GM12878 (cell line): ENCODE data around the gene KDM8. TPM values are rescaled to one million over a fixed set of nuclear protein-coding genes. Genes with fewer than 3 reads are reported as not detected.

Source experiments
- ATAC-seq: fragments of 200-7000 bp; cut with Tn5 transposase; 3 replicates; pipeline ENCODE4 v1.9.1; 2020; ENCODE audit warnings: mild to moderate bottlenecking, moderate library complexity
- BruUV-seq: library from RNA; stranded (reverse); fragments of 400-500 nt; replicated peaks from 2 replicates; lab custom pipeline; 2021; lab: Mats Ljungman, UMichigan
- CTCF ChIA-PET: fragments of 300-600 bp; sonication (Branson Sonifier 250); formaldehyde crosslinking; extraction: SDS; loops from one replicate; lab custom pipeline; 2021; ENCODE audit warnings: inconsistent platforms; lab: Yijun Ruan, JAX
- POLR2A ChIA-PET: fragments of 350-600 bp; formaldehyde crosslinking; extraction: SDS; loops from one replicate; lab custom pipeline; 2021; ENCODE audit warnings: inconsistent platforms; lab: Charles Lee
- RAD21 ChIA-PET: fragments of 300-600 bp; sonication (Branson Sonifier 250); formaldehyde crosslinking; loops from one replicate; lab custom pipeline; 2023; ENCODE audit warnings: antibody characterized with exemption; ENCODE audit not compliant: unreplicated experiment; lab: Charles Lee
- SMC1A ChIA-PET: fragments of 300-600 bp; sonication (Branson Sonifier 250); formaldehyde crosslinking; loops from one replicate; lab custom pipeline; 2023; ENCODE audit not compliant: unreplicated experiment, uncharacterized antibody; lab: Charles Lee
- DNase-seq: peaks from one replicate; pipeline ENCODE4 v3.0.0-alpha.2; 2011; ENCODE audit warnings: low read depth, low spot score
- FAIRE-seq: peaks from 3 replicates; lab custom pipeline; 2011; peaks lifted over from hg19 to GRCh38; lab: Jason Lieb, UNC
- H2AFZ ChIP-seq: 2 replicates; pipeline ENCODE4 v1.6.0; 2011; ENCODE audit warnings: low read depth, low read length, control low read depth; ENCODE audit not compliant: control insufficient read depth
- H3K27ac ChIP-seq: 2 replicates; pipeline ENCODE4 v1.5.1; 2011; ENCODE audit warnings: control low read depth; ENCODE audit not compliant: control insufficient read depth, insufficient read depth
- H3K27me3 ChIP-seq, 2 experiments: replicated peaks in 1 of 2; 2 replicates each; pipeline versions ENCODE4 v1.6.0 to v1.6.1; 2011; ENCODE audit warnings: low read length in 1 of 2; ENCODE audit not compliant: control insufficient read depth in 2 of 2, insufficient read depth in 2 of 2
- H3K36me3 ChIP-seq, 2 experiments: 2 replicates each; pipeline ENCODE4 v1.5.1; 2011; ENCODE audit warnings: low read length in 1 of 2; ENCODE audit not compliant: control insufficient read depth in 2 of 2, insufficient read depth in 2 of 2
- H3K4me1 ChIP-seq: 2 replicates; pipeline ENCODE4 v1.6.1; 2011; ENCODE audit warnings: mild to moderate bottlenecking, low read length, moderate library complexity, mixed read lengths; ENCODE audit not compliant: control insufficient read depth, insufficient read depth
- H3K4me2 ChIP-seq: 2 replicates; pipeline ENCODE4 v1.6.0; 2011; ENCODE audit warnings: control low read depth; ENCODE audit not compliant: control insufficient read depth, insufficient read depth
- H3K4me3 ChIP-seq: fragments of 200-600 bp; sonication (generic); 2 replicates; pipeline ENCODE4 v1.5.1; 2016
- H3K79me2 ChIP-seq: 2 replicates; pipeline ENCODE4 v1.6.0; 2011; ENCODE audit warnings: low read length; ENCODE audit not compliant: control insufficient read depth, insufficient read depth
- H3K9ac ChIP-seq: 2 replicates; pipeline ENCODE4 v1.8.0; 2011; ENCODE audit warnings: low read length, control low read depth, mixed read lengths; ENCODE audit not compliant: control insufficient read depth, insufficient read depth
- H3K9me3 ChIP-seq: replicated peaks from 3 replicates; pipeline ENCODE4 v1.5.1; 2011; ENCODE audit warnings: mild to moderate bottlenecking, low read length; ENCODE audit not compliant: control insufficient read depth, insufficient read depth
- H4K20me1 ChIP-seq: 2 replicates; pipeline ENCODE4 v1.6.0; 2011; ENCODE audit not compliant: control insufficient read depth, insufficient read depth
- EGR1 ChIP-seq, 2 experiments: IDR thresholded peaks; 1 replicate in 1 of 2; 2 replicates in 1 of 2; pipeline ENCODE4 v1.6.1; 2011 to 2012; ENCODE audit warnings: low read depth in 2 of 2, low read length in 2 of 2, borderline replicate concordance in 1 of 2, mild to moderate bottlenecking in 1 of 2, moderate library complexity in 1 of 2
- FOXM1 ChIP-seq: IDR thresholded peaks from 2 replicates; pipeline ENCODE4 v1.6.1; 2012; ENCODE audit warnings: low read depth, mild to moderate bottlenecking, inconsistent platforms, low read length, moderate library complexity
- HCFC1 ChIP-seq: fragments of 150-350 bp; IDR thresholded peaks from 2 replicates; pipeline ENCODE4 v1.6.1; 2014; ENCODE audit warnings: low read length
- KDM1A ChIP-seq: fragments of 200-600 bp; sonication (generic); IDR thresholded peaks from 2 replicates; pipeline ENCODE4 v1.6.1; 2016; ENCODE audit warnings: borderline replicate concordance
- LARP7 ChIP-seq: fragments of 450-650 bp; IDR thresholded peaks from 2 replicates; pipeline ENCODE4 v1.6.1; 2017; ENCODE audit warnings: mild to moderate bottlenecking
- NFYB ChIP-seq: IDR thresholded peaks from 2 replicates; pipeline ENCODE4 v1.6.1; 2011; ENCODE audit warnings: low read depth, mild to moderate bottlenecking, low read length, improper control_type of control experiment, moderate library complexity; ENCODE audit not compliant: insufficient read depth
- RAD51 ChIP-seq: fragments of 450-650 bp; IDR thresholded peaks from 2 replicates; pipeline ENCODE4 v1.6.1; 2016; ENCODE audit warnings: moderate library complexity, mild to moderate bottlenecking, inconsistent platforms
- RB1 ChIP-seq: fragments of 450-650 bp; formaldehyde crosslinking; IDR thresholded peaks from 2 replicates; pipeline ENCODE4 v1.6.1; 2017; ENCODE audit warnings: mild to moderate bottlenecking, borderline replicate concordance
- SMAD1 ChIP-seq: fragments of 450-650 bp; IDR thresholded peaks from 2 replicates; pipeline ENCODE4 v1.6.1; 2018; ENCODE audit warnings: mild to moderate bottlenecking, low read depth; ENCODE audit not compliant: partially characterized antibody
- TAF1 ChIP-seq: IDR thresholded peaks from 2 replicates; pipeline ENCODE4 v1.6.1; 2011; ENCODE audit warnings: mild to moderate bottlenecking, low read depth, low read length, borderline replicate concordance
- TARDBP ChIP-seq: IDR thresholded peaks from 2 replicates; pipeline ENCODE4 v1.6.1; 2016; ENCODE audit warnings: borderline replicate concordance
- WGBS: methylation state at CpG from one replicate; pipeline ENCODE4 v1.1.6; 2016; ENCODE audit warnings: low lambda C conversion rate; ENCODE audit not compliant: insufficient replicate concordance, insufficient coverage; ENCODE audit errors: missing lambda C conversion rate; 5-methylcytosine and 5-hydroxymethylcytosine counted together
- in situ Hi-C: fragments of 300-500 bp; cut with MboI; formaldehyde crosslinking; loops from 9 replicates; pipeline ENCODE4 v1.14.3; 2018; ENCODE audit warnings: mixed read lengths
- intact Hi-C: fragments of 100-400 bp; cut with micrococcal nuclease; formaldehyde crosslinking; loops from one replicate; pipeline ENCODE4 v1.14.2; 2022; ENCODE audit not compliant: unreplicated experiment
- polyA plus RNA-seq, 11 experiments: library from polyadenylated mRNA; depleted of rRNA in 4 of 11; unstranded in 6 of 11; stranded (reverse) in 5 of 11; fragments of >200 nt; fragmentation: Nextera tagmentation in 4 of 11; fragmentation: Illumina TruSeq in 1 of 11; extraction: Ambion mirVana in 4 of 11; extraction: Trizol in 1 of 11; gene quantifications; 1 replicate in 1 of 11; 2 replicates in 10 of 11; pipeline versions ENCODE4 v1.2.1 to v1.2.3, GENCODE V29; 2011 to 2016; ENCODE audit warnings: inconsistent platforms in 2 of 11, missing spikeins in 2 of 11, low read depth in 1 of 11
- total RNA-seq, 4 experiments: library from RNA; depleted of rRNA in 3 of 4; stranded (reverse); fragments of >200 nt in 3 of 4; fragmentation: Illumina TruSeq in 1 of 4; extraction: Trizol in 1 of 4; gene quantifications; 2 replicates each; pipeline versions ENCODE4 v1.2.1 to v1.2.3, GENCODE V29; 2013 to 2021
- TF ChIP-seq, protein P1 (sequence below): fragments of 450-650 bp; IDR thresholded peaks from 2 replicates; pipeline ENCODE4 v1.6.1; 2016; ENCODE audit warnings: mild to moderate bottlenecking, moderate library complexity, borderline replicate concordance
- TF ChIP-seq, protein P2 (sequence below): IDR thresholded peaks from 2 replicates; pipeline ENCODE4 v1.6.1; 2012; ENCODE audit warnings: mild to moderate bottlenecking, low read depth, low read length
- TF ChIP-seq, protein P3 (sequence below): fragments of 450-650 bp; IDR thresholded peaks from 2 replicates; pipeline ENCODE4 v1.6.1; 2016; ENCODE audit warnings: mild to moderate bottlenecking

Gene KDM8
- total and polyA plus RNA-seq, 10 of the 15 experiments (the other 5 are each of a cell fraction or from before 2014, with no cell fraction given): 0.79 to 8.9 (median 5.8) TPM

DNA sequence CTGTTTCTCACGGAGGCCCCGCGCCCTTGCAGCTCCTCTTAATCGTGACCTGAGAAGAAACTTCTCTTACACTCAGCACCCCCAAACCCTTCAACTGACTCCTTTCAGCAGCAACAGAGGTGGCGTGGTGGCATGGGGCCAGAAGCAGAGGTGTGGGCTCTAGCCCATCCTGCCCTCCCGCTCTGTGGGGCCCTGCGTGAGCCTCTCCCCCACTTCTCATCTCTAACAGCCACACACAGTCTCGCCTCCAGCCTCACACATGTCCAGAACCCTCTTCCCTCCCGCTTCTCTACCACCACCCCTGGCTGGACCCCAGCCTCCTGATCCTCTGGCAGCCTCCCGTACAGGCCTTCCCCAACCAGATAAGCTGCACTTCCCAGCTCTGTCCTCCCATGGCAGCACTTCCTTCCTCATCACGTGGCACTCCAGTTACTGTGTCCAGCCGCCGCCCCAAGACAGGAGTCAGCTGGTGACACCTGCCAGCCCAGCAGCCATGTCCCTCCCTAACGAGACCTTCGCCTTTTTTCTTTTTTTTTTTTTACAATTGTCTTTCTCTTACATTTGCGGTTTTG lies 34.8 kb downstream of the KDM8 start:
- SMC1A ChIA-PET: interaction anchor here (0.7 to 12.2 kb wide), 12 partner anchors 14 to 213 kb away, joined by 3 to 178 read pairs (median 27); partner anchors contain the start of gene NSMCE1
- H4K20me1 ChIP-seq: no peaks in the 10 kb centered on the region
- intact Hi-C loops: no loop called here
- no TSS peak for BruUV-seq
- H3K27me3 ChIP-seq: no peaks in the 10 kb centered on the region
- H2AFZ ChIP-seq: peak overlapping the region; percentile 90
- POLR2A ChIA-PET: interaction anchor here (0.9 to 8.4 kb wide), 12 partner anchors 10 to 163 kb away, joined by 3 to 79 read pairs (median 6); no protein-coding TSS in a partner anchor
- in situ Hi-C loops: loop anchor here (5.0 kb wide), 1 partner anchor 79 kb away; no protein-coding TSS in a partner anchor
- CTCF ChIA-PET: interaction anchor here (1.7 to 11.7 kb wide), 11 partner anchors 12 to 189 kb away, joined by 5 to 259 read pairs (median 46); partner anchors contain the start of genes KDM8 and NSMCE1
- peak overlapping the region; percentile 65 for H3K9ac ChIP-seq
- peaks cover 1 to 3% of the 10 kb centered on the region in 2 experiments for H3K36me3 ChIP-seq
- 64% methylated on average over 16 of the region's 16 CpGs for WGBS
- H3K9me3 ChIP-seq: no peaks in the 10 kb centered on the region
- H3K27ac ChIP-seq: peak overlapping the region; percentile 88
- RAD21 ChIA-PET: interaction anchor here (0.6 to 6.9 kb wide), 14 partner anchors 17 to 170 kb away, joined by 3 to 168 read pairs (median 10); partner anchors contain the start of genes KDM8 and NSMCE1
- H3K4me3 ChIP-seq: no peak overlapping the region
- no peaks in the 10 kb centered on the region for H3K79me2 ChIP-seq
- H3K4me1 ChIP-seq: peaks cover 46% of the 10 kb centered on the region
- FAIRE-seq (no peak), DNase-seq (no peak), ATAC-seq (peak; percentile 48)
- peak overlapping the region; percentile 95 for H3K4me2 ChIP-seq
- TF ChIP-seq, protein P1, sequence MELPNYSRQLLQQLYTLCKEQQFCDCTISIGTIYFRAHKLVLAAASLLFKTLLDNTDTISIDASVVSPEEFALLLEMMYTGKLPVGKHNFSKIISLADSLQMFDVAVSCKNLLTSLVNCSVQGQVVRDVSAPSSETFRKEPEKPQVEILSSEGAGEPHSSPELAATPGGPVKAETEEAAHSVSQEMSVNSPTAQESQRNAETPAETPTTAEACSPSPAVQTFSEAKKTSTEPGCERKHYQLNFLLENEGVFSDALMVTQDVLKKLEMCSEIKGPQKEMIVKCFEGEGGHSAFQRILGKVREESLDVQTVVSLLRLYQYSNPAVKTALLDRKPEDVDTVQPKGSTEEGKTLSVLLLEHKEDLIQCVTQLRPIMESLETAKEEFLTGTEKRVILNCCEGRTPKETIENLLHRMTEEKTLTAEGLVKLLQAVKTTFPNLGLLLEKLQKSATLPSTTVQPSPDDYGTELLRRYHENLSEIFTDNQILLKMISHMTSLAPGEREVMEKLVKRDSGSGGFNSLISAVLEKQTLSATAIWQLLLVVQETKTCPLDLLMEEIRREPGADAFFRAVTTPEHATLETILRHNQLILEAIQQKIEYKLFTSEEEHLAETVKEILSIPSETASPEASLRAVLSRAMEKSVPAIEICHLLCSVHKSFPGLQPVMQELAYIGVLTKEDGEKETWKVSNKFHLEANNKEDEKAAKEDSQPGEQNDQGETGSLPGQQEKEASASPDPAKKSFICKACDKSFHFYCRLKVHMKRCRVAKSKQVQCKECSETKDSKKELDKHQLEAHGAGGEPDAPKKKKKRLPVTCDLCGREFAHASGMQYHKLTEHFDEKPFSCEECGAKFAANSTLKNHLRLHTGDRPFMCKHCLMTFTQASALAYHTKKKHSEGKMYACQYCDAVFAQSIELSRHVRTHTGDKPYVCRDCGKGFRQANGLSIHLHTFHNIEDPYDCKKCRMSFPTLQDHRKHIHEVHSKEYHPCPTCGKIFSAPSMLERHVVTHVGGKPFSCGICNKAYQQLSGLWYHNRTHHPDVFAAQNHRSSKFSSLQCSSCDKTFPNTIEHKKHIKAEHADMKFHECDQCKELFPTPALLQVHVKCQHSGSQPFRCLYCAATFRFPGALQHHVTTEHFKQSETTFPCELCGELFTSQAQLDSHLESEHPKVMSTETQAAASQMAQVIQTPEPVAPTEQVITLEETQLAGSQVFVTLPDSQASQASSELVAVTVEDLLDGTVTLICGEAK: no peak
- TF ChIP-seq KDM1A (no peak), SMAD1 (peak; percentile 4), RAD51 (peak; percentile 14; the same call in 1 of the 2 replicates), TARDBP (no peak), HCFC1 (no peak), LARP7 (peak; percentile 64; the same call in 1 of the 2 replicates), FOXM1 (no peak), TAF1 (no peak), NFYB (no peak), EGR1 (IDR thresholded peaks at IDR 0.05; ENCODE audit: borderline replicate concordance in 1 of 2, low read depth in 2 of 2, low read length in 2 of 2) (no peak), RB1 (peak; percentile 0; the same call in 1 of the 2 replicates)
- TF ChIP-seq, protein P2, sequence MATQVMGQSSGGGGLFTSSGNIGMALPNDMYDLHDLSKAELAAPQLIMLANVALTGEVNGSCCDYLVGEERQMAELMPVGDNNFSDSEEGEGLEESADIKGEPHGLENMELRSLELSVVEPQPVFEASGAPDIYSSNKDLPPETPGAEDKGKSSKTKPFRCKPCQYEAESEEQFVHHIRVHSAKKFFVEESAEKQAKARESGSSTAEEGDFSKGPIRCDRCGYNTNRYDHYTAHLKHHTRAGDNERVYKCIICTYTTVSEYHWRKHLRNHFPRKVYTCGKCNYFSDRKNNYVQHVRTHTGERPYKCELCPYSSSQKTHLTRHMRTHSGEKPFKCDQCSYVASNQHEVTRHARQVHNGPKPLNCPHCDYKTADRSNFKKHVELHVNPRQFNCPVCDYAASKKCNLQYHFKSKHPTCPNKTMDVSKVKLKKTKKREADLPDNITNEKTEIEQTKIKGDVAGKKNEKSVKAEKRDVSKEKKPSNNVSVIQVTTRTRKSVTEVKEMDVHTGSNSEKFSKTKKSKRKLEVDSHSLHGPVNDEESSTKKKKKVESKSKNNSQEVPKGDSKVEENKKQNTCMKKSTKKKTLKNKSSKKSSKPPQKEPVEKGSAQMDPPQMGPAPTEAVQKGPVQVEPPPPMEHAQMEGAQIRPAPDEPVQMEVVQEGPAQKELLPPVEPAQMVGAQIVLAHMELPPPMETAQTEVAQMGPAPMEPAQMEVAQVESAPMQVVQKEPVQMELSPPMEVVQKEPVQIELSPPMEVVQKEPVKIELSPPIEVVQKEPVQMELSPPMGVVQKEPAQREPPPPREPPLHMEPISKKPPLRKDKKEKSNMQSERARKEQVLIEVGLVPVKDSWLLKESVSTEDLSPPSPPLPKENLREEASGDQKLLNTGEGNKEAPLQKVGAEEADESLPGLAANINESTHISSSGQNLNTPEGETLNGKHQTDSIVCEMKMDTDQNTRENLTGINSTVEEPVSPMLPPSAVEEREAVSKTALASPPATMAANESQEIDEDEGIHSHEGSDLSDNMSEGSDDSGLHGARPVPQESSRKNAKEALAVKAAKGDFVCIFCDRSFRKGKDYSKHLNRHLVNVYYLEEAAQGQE: no peak
- TF ChIP-seq, protein P3, sequence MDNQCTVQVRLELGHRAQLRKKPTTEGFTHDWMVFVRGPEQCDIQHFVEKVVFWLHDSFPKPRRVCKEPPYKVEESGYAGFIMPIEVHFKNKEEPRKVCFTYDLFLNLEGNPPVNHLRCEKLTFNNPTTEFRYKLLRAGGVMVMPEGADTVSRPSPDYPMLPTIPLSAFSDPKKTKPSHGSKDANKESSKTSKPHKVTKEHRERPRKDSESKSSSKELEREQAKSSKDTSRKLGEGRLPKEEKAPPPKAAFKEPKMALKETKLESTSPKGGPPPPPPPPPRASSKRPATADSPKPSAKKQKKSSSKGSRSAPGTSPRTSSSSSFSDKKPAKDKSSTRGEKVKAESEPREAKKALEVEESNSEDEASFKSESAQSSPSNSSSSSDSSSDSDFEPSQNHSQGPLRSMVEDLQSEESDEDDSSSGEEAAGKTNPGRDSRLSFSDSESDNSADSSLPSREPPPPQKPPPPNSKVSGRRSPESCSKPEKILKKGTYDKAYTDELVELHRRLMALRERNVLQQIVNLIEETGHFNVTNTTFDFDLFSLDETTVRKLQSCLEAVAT: no peak; the same call in 1 of the 2 replicates
